Osteoblast (primary cell): Measurements from ENCODE around the gene SGTA. TPM values are rescaled to one million over a fixed set of nuclear protein-coding genes. Genes with fewer than 3 reads are reported as not detected.

Experiments used
- DNase-seq: peaks from one replicate; pipeline ENCODE4 v3.0.0; 2011; ENCODE audit warnings: low spot score, mixed read lengths; ENCODE audit not compliant: insufficient read length; ENCODE audit errors: missing footprints
- H2AFZ ChIP-seq: 2 replicates; pipeline ENCODE4 v1.6.0; 2011; ENCODE audit warnings: mild to moderate bottlenecking, low read length
- H3K27ac ChIP-seq: 2 replicates; pipeline ENCODE4 v1.5.1; 2011; ENCODE audit warnings: mild to moderate bottlenecking, low read depth, low read length, moderate library complexity
- H3K27me3 ChIP-seq: 2 replicates; pipeline ENCODE4 v1.6.0; 2012; ENCODE audit warnings: mild to moderate bottlenecking, control low read depth, inconsistent platforms, low read length, moderate library complexity; ENCODE audit not compliant: insufficient read depth
- H3K36me3 ChIP-seq: 2 replicates; pipeline ENCODE4 v1.5.1; 2011; ENCODE audit warnings: mild to moderate bottlenecking, low read length, control low read depth, moderate library complexity; ENCODE audit not compliant: insufficient read depth
- H3K4me1 ChIP-seq: 2 replicates; pipeline ENCODE4 v1.5.1; 2011; ENCODE audit warnings: mild to moderate bottlenecking, low read length, control low read depth, moderate library complexity; ENCODE audit not compliant: insufficient read depth
- H3K4me2 ChIP-seq: 2 replicates; pipeline ENCODE4 v1.6.0; 2011; ENCODE audit warnings: mild to moderate bottlenecking, low read length; ENCODE audit not compliant: insufficient read depth
- H3K4me3 ChIP-seq: fragments of 200-600 bp; sonication (generic); 3 replicates; pipeline ENCODE4 v1.5.1; 2012; ENCODE audit warnings: mild to moderate bottlenecking, low read length, inconsistent platforms; ENCODE audit not compliant: insufficient read depth
- H3K79me2 ChIP-seq: 2 replicates; pipeline ENCODE4 v1.6.0; 2012; ENCODE audit warnings: mild to moderate bottlenecking, low read length, control low read depth, inconsistent platforms; ENCODE audit not compliant: insufficient read depth
- H3K9me3 ChIP-seq: 2 replicates; pipeline ENCODE4 v1.5.1; 2011; ENCODE audit warnings: low read depth, low read length, control low read depth
- H4K20me1 ChIP-seq: 2 replicates; pipeline ENCODE4 v1.6.0; 2012; ENCODE audit warnings: mild to moderate bottlenecking, low read length, control low read depth; ENCODE audit not compliant: insufficient read depth
- total RNA-seq: library from RNA; depleted of rRNA; stranded (reverse); fragments of >200 nt; gene quantifications from 2 replicates; pipeline ENCODE4 v1.2.3, GENCODE V29; 2012
- TF ChIP-seq, protein P1 (sequence below): IDR thresholded peaks from 2 replicates; pipeline ENCODE4 v1.5.1; 2011; ENCODE audit warnings: mild to moderate bottlenecking, low read depth, low read length, moderate library complexity; ENCODE audit errors: extremely low read depth

The SGTA gene
- total RNA-seq, 1 donor, result 38.7 TPM

- TF ChIP-seq, protein P1, sequence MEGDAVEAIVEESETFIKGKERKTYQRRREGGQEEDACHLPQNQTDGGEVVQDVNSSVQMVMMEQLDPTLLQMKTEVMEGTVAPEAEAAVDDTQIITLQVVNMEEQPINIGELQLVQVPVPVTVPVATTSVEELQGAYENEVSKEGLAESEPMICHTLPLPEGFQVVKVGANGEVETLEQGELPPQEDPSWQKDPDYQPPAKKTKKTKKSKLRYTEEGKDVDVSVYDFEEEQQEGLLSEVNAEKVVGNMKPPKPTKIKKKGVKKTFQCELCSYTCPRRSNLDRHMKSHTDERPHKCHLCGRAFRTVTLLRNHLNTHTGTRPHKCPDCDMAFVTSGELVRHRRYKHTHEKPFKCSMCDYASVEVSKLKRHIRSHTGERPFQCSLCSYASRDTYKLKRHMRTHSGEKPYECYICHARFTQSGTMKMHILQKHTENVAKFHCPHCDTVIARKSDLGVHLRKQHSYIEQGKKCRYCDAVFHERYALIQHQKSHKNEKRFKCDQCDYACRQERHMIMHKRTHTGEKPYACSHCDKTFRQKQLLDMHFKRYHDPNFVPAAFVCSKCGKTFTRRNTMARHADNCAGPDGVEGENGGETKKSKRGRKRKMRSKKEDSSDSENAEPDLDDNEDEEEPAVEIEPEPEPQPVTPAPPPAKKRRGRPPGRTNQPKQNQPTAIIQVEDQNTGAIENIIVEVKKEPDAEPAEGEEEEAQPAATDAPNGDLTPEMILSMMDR, result no peak
- H3K9me3 ChIP-seq, result no peaks in the 10 kb centered on the region
- H3K27me3 ChIP-seq, result no peaks in the 10 kb centered on the region
- H4K20me1 ChIP-seq, result peaks cover 20% of the 10 kb centered on the region
- H2AFZ ChIP-seq, result no peak overlapping the region
- H3K79me2 ChIP-seq, result peaks cover 33% of the 10 kb centered on the region
- DNase-seq, result no peak
- no peak overlapping the region for H3K4me3 ChIP-seq
- H3K4me2 ChIP-seq, result no peak overlapping the region
- no peak overlapping the region for H3K27ac ChIP-seq
- H3K4me1 ChIP-seq, result no peaks in the 10 kb centered on the region
- H3K36me3 ChIP-seq, result peaks cover 44% of the 10 kb centered on the region
These were observed 18.1 kb downstream of the SGTA start for GRCh38 chr19:2764945-2765344.

DNA sequence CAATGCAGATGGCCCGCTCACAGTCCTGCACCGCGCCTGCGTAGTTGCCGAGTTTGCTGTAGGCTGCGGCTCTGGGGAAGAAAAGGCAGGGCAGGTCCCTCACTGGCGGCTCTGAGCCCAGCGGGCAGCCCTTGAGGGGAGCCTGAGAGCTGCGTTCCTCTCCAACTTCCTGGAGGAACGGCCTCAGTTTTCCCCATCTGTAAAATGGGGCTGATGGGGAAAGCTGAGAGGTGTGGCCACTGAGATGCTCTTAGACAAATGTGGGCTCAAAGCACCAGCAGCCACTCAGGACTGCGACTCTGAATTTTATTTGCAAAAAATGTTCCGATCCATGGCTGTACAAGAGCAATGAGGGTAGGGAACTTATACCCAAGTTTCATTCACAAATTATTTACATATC is 19.4 kb downstream of the SGTA start:
- Histone ChIP-seq H3K4me2 (no peak overlapping the region), H3K4me3 (no peak overlapping the region), H3K27ac (no peak overlapping the region), H2AFZ (no peak overlapping the region), H3K79me2 (peaks cover 22% of the 10 kb centered on the region), H3K4me1 (no peaks in the 10 kb centered on the region), H3K9me3 (no peaks in the 10 kb centered on the region), H4K20me1 (peaks cover 12% of the 10 kb centered on the region), H3K36me3 (peaks cover 55% of the 10 kb centered on the region), H3K27me3 (no peaks in the 10 kb centered on the region)
- DNase-seq, result peak; percentile 53
- TF ChIP-seq, protein P1, result no peak

- Histone ChIP-seq H3K36me3 (peaks cover 59% of the 10 kb centered on the region), H3K4me3 (no peak overlapping the region)
- TF ChIP-seq, protein P1, result no peak
These were observed 20.1 kb downstream of the SGTA start for GRCh38 chr19:2762783-2763496.

DNA sequence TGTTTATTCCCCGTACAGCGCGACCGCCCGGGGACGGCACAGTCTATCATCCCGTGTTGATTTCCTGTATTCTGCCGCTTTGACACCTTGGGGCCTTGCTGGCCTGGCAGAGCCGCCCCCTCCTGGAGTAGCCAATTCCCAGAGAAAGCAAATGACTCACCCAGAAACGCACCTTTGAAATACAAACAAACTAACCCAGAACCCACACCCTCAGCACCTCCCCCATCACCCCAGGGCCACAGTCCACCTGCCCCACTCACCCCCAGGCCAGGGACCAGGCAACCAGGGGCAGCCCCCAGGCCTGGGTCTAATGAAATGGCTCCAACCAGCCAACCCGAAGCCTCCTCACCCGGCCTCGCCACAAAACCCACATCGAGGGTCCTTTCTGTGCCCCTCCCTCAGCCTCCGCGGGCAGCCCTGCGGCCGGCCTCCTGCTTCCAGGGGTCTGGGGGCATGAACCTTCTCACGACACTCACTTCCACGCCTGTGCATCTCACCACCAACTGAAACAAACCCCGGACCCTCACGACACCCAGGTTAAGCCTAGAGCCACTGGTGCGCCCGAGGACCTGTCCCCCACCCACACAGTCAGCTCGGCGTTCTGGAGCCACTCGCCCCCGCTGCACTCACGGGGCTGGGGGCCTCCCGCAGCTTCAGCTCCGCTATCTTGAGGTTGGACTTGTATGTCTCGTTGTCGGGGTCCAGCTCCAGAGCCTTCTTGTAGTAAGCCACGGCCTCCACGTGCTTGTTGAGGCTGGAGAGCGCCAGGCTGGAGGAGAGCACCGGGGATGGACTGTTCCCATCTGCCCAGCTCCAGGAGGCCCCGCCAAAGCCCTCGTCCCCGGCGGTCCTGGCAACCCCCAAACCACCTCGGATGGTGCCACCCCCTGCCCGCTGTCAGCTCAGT is 20.9 kb downstream of the SGTA start:
- H3K27me3 ChIP-seq, result no peaks in the 10 kb centered on the region
- H2AFZ ChIP-seq, result no peak overlapping the region
- no peak overlapping the region for H3K27ac ChIP-seq
- TF ChIP-seq, protein P1, result no peak
- peaks cover 2% of the 10 kb centered on the region for H4K20me1 ChIP-seq
- peaks cover 59% of the 10 kb centered on the region for H3K36me3 ChIP-seq
- no peaks in the 10 kb centered on the region for H3K4me1 ChIP-seq
- H3K4me2 ChIP-seq, result no peak overlapping the region
- no peaks in the 10 kb centered on the region for H3K9me3 ChIP-seq
- no peak overlapping the region for H3K4me3 ChIP-seq
- peaks cover 6% of the 10 kb centered on the region for H3K79me2 ChIP-seq
- DNase-seq, result peak; percentile 79

More at GRCh38 chr19:2762783-2763496, 20.1 kb downstream of the SGTA start:
- Histone ChIP-seq H2AFZ (no peak overlapping the region), H4K20me1 (peaks cover 6% of the 10 kb centered on the region), H3K9me3 (no peaks in the 10 kb centered on the region), H3K27ac (no peak overlapping the region), H3K4me2 (no peak overlapping the region), H3K27me3 (no peaks in the 10 kb centered on the region), H3K79me2 (peaks cover 15% of the 10 kb centered on the region), H3K4me1 (no peaks in the 10 kb centered on the region)
- peak; percentile 83 for DNase-seq
